ENCODE data around the gene CMC2. TPM values are rescaled to one million over a fixed set of nuclear protein-coding genes. Genes with fewer than 3 reads are reported as not detected.

Gene CMC2
- total and polyA plus RNA-seq, 9 of the 15 experiments (the other 6 are each of a cell fraction or from before 2014, with no cell fraction given), result 122 to 501 (median 172) TPM

GRCh38 chr16:80992676-80993293, 13.9 kb downstream of the CMC2 start:
- 12% methylated on average over 3 of the region's 3 CpGs for WGBS (ENCODE audit: insufficient coverage, low coverage, missing lambda C conversion rate)
- FAIRE-seq (no peak), DNase-seq (ENCODE audit: extremely low read depth in 1 of 4, low spot score in 3 of 4) (no peak), ATAC-seq (0 out of 3 replicates have a peak, but pooled peaks have one; percentile 12)
- H3K4me3 ChIP-seq, result no peak overlapping the region
- peak overlapping the region; percentile 56 for H3K4me2 ChIP-seq (ENCODE audit: insufficient read depth, low read length)
- POLR2A ChIA-PET, result interaction anchor here (0.5 to 1.9 kb wide), 10 partner anchors 10 to 702 kb away, joined by 3 to 8 read pairs (median 4); partner anchors contain the start of genes CENPN and CMC2
- peaks cover 0 to 18% of the 10 kb centered on the region in 2 experiments; a peak in 2 of 5 replicates for H3K4me1 ChIP-seq (replicated peaks in 1 of 2; ENCODE audit: control insufficient read depth in 2 of 2, insufficient read depth in 2 of 2, low read length in 2 of 2)
- H3K9me3 ChIP-seq (replicated peaks; ENCODE audit: control insufficient read depth, insufficient read depth, low read depth, low read length), result no peaks in the 10 kb centered on the region
- H2AFZ ChIP-seq (ENCODE audit: low read depth, low read length), result no peak overlapping the region
- no peaks in the 10 kb centered on the region for H3K27me3 ChIP-seq (ENCODE audit: control insufficient read depth in 2 of 2, insufficient read depth in 2 of 2, low read length in 2 of 2)
- peak overlapping the region in 1 of 2 experiments; percentile 41; a peak in 3 of 4 replicates for H3K9ac ChIP-seq (ENCODE audit: insufficient read depth in 1 of 2, low read depth in 2 of 2, low read length in 2 of 2)
- H3K27ac ChIP-seq (ENCODE audit: extremely low read depth, low read depth, low read length), result peak overlapping the region; percentile 60
- in situ Hi-C loops (cut with MboI), result no loop called here
- intact Hi-C loops (cut with micrococcal nuclease), result no loop called here
- no TSS peak for BruUV-seq (replicated peaks)
- CTCF ChIA-PET (ENCODE audit: low intra/inter-chr PET ratio), result no interaction called here
- peaks cover 10% of the 10 kb centered on the region for H4K20me1 ChIP-seq (replicated peaks; ENCODE audit: control insufficient read depth, insufficient read depth, low read length)
- H3K36me3 ChIP-seq (ENCODE audit: control insufficient read depth, insufficient read depth, low read length), result peaks cover 41% of the 10 kb centered on the region
- H3K9me1 ChIP-seq (ENCODE audit: control insufficient read depth, insufficient read depth, low read length), result no peaks in the 10 kb centered on the region
- peaks cover 91% of the 10 kb centered on the region for H3K79me2 ChIP-seq (ENCODE audit: control insufficient read depth, insufficient read depth, low read length)
- TF ChIP-seq ZFP1 (CRISPR knock-in tag; IDR thresholded peaks at IDR 0.05) (no peak), NUFIP1 (IDR thresholded peaks at IDR 0.05; ENCODE audit: partially characterized antibody) (peak; percentile 11), CSDE1 (IDR thresholded peaks at IDR 0.05) (peak in 1 of 2 experiments; percentile 21; a peak in 1 of 4 replicates), FOXK2 (conservative IDR thresholded peaks at IDR 0.05 in 1 of 2, IDR thresholded peaks at IDR 0.05 in 1 of 2; ENCODE audit: low read depth in 2 of 2) (no peak), ZNF133 (CRISPR knock-in tag; IDR thresholded peaks at IDR 0.05) (no peak), ZNF830 (CRISPR knock-in tag; IDR thresholded peaks at IDR 0.05) (no peak), BCLAF1 (IDR thresholded peaks at IDR 0.05; ENCODE audit: borderline replicate concordance in 1 of 2, control insufficient read depth in 1 of 2, low read depth in 2 of 2, low read length in 1 of 2) (no peak), PHF8 (IDR thresholded peaks at IDR 0.05; ENCODE audit: borderline replicate concordance, low read length) (no peak), RUNX1 (IDR thresholded peaks at IDR 0.05; ENCODE audit: low read depth) (no peak), GATAD2B (IDR thresholded peaks at IDR 0.05; ENCODE audit: borderline replicate concordance) (0 out of 2 replicates have a peak, but pooled peaks have one; percentile 27), UBTF (IDR thresholded peaks at IDR 0.05; ENCODE audit: borderline replicate concordance in 1 of 2, low read depth in 2 of 2, low read length in 2 of 2) (0 out of 4 replicates have a peak, but pooled peaks of 1 of the 2 experiments have one; percentile 19), HBP1 (CRISPR knock-in tag; IDR thresholded peaks at IDR 0.05) (no peak), MITF (IDR thresholded peaks at IDR 0.05) (no peak)
